Skeletal muscle cell (primary cell): Measurements from ENCODE around the gene HAGHL.
A peak's percentile ranks its signal among the peaks of the same experiment; 100 is the strongest.
"Not testable (repeated sequence)": the region's sequence is repeated elsewhere in the genome, so short reads cannot be mapped to it uniquely, and the experiment has no call there.

Source experiments
- DNase-seq: peaks from one replicate; pipeline ENCODE4 v3.0.0-alpha.2; 2010; ENCODE audit warnings: low read depth
- H3K4me3 ChIP-seq: 2 replicates; pipeline ENCODE4 v1.5.1; 2011; ENCODE audit warnings: low read depth, mild to moderate bottlenecking, control low read depth, low read length, moderate library complexity

HAGHL gene

GRCh38 chr16:686459-687260 is 40.2 kb upstream of the HAGHL start:
- no peak for DNase-seq
- H3K4me3 ChIP-seq = no peak overlapping the region

DNA sequence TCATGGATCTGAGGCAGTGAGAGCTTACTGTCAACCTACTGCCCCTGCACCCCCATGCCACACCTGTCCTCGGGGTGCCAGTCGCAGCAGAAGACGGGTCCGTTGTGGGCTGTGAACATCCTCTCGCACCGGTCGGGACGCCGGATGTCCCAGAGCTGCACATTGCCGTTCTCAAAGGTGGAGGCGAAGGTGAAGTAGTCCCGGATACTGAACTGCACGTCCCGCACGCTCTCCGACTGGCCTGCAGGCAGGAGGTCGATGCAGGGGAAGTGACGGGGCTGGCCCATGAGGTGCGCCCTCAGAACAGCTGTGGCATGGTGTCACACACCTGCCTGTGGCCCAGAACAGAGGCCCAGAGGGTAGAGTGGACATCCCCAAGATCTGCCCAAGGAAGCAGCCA is 39.4 kb upstream of the HAGHL start:
- H3K4me3 ChIP-seq = no peak overlapping the region
- no peak for DNase-seq

DNA sequence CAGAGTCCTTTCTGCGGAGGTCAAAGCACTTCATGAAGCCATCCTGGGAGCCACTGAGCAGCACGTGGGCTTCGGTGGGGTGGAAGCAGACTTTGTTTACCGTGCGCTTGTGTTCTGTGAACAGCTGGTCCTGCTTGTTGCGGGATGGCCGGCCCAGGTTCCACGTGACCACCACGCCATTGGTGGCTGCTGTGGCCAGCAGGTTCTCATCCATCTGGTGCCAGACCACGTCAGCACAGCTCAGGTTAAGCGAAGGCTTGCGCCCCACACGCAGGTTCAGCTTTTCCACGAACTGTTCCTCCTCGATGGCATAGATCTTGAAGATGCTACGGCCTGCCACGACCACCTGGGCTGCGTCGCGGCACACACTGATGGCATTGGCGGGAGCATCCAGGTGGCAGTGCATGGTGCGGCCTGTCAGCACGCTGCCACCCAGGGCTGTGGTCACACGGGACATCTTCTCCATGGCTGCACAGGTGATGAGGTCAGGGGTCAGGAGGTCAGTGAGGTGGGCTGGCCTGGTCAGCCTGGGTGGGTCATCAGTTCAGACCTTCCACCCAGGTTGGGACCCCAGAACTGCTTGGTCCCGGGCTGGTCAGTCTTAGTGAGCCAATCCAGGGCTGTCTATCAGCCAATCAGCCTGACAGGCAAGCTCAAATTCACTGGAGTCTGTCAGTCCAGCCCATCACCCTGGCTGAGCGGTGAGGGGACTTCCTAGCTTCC is 37.6 kb upstream of the HAGHL start:
- DNase-seq = no peak
- peak overlapping the region; percentile 77 for H3K4me3 ChIP-seq

GRCh38 chr16:691242-691641 is 35.7 kb upstream of the HAGHL start:
- H3K4me3 ChIP-seq = not testable (repeated sequence)

GRCh38 chr16:692356-693108 is 34.4 kb upstream of the HAGHL start:
- no peak for DNase-seq
- H3K4me3 ChIP-seq = no peak overlapping the region

More at GRCh38 chr16:691242-691641, 35.7 kb upstream of the HAGHL start:
- not testable (repeated sequence) for DNase-seq

GRCh38 chr16:693364-693763 is 33.5 kb upstream of the HAGHL start:
- no peak overlapping the region for H3K4me3 ChIP-seq
- no peak for DNase-seq

GRCh38 chr16:693766-694165 is 33.1 kb upstream of the HAGHL start:
- no peak overlapping the region for H3K4me3 ChIP-seq
- DNase-seq = no peak

GRCh38 chr16:694187-694862 is 32.6 kb upstream of the HAGHL start:
- no peak overlapping the region for H3K4me3 ChIP-seq
- no peak for DNase-seq

DNA sequence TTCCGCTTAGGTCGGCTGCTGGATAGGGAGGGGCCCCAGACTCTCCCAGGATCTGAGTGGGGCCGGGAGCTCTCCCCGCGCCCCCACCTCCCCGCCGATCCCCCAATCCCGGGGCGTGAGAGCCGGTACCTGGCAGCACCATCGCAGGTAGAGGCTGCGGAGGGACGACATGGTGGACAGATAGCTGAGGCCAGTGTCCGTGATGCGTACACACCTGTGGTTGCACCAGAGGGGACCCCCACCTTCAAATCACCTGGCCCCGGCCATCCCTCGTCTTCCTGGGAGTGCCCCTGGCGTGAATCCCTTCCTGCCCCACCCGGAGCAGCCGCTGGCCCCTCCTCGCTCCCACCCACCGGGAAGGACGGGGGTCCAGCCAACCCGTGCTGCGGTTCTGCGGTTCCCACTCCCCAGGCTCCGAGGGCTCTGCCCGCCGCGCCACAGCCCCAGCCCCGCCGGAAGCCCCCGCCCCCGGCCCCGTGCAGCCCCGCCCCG is 32.0 kb upstream of the HAGHL start:
- H3K4me3 ChIP-seq = no peak overlapping the region
- DNase-seq = no peak

DNA sequence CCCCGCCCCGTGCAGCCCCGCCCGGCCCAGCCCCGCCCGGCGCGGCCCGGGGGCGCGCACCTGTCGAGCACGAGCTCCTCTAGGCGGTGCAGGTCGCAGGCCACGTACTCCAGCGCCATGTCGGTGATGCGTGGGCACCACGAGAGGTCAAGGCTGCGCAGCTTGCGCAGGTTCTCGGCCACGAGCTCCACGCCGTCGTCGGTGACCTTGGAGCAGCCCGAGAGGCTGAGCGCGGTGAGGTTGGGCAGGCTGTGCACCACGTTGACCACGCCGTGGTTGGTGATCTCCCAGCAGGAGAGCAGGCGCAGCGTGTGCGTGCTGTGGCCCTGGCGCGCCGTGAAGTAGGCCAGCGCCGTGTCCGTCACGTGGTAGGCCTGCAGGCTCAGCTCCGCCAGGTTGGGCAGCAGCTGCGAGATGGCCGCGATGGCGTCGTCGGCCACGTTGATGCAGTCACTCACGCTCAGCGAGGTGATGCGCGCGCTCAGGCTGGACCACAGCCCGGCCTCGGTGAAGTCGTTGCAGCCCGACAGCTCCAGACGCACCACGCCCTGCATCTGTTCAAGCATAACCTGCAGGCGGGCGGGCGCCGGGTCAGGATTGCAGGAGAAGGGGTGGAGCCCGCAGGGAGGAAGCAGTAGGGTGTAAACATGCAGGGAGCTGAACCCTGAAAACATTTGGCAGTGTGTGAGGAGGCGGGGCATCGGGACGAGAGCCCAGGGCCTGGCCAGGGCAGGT is 31.4 kb upstream of the HAGHL start:
- no peak overlapping the region for H3K4me3 ChIP-seq
- no peak for DNase-seq

- H3K4me3 ChIP-seq = no peak overlapping the region
- no peak for DNase-seq
These were observed 27.8 kb upstream of the HAGHL start for GRCh38 chr16:698911-699671.

GRCh38 chr16:700684-701584 is 26.0 kb upstream of the HAGHL start:
- no peak for DNase-seq
- no peak overlapping the region for H3K4me3 ChIP-seq

DNA sequence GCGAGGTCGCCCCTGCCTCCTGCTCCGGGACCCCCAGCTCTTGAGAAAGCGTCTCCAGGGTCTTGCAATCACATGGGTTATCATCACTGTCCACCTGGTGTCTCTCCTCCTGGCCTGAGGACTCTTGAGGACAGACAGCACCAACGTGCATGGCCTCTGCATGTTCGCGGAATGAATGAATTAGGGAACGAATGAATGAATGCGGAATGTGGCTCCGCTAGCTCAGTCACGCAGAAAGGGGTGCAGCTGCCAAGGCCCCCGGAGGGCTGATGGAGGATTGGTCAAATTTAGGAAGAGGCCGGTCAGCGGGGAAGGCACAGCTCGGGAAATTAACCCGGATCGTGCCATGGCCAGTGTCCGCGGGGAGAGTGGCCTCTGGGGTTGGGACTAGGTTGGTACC is 24.6 kb upstream of the HAGHL start:
- no peak for DNase-seq
- no peak overlapping the region for H3K4me3 ChIP-seq

- no peak for DNase-seq
- no peak overlapping the region for H3K4me3 ChIP-seq
These were observed 23.5 kb upstream of the HAGHL start for GRCh38 chr16:703406-703805.

DNA sequence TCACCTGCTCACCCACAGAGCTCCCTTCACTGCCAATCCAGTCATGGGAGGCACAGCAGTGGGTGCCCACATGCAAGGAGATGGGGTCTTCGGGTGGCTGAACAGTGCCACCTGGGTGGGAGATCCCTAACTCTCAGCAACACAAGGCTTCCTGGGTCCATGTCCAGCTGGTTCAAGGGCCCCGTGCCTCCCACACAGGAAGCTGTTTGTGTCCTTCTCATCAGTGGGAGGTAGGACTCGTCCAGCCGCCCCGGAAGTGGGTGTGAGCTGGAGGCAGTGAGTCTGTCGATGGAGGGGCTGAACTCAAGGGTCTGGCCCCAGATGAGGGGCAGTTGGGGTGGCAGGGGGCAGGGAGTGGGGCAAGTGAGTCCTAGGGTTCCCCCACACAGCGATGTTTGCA is 22.9 kb upstream of the HAGHL start:
- no peak for DNase-seq
- H3K4me3 ChIP-seq = no peak overlapping the region

GRCh38 chr16:704552-705380 is 22.1 kb upstream of the HAGHL start:
- H3K4me3 ChIP-seq = peak overlapping the region; percentile 37
- no peak for DNase-seq
